ENCODE results near the gene KXD1.

KXD1 gene

GRCh38 chr19:18607226-18608101, 49.8 kb downstream of the KXD1 start:
- no peak for DNase-seq (ENCODE audit: low read depth)
- TF ChIP-seq CTCF (IDR thresholded peaks at IDR 0.05; ENCODE audit: low read length, missing control alignments) = no peak
- no peak overlapping the region for H3K4me3 ChIP-seq (replicated peaks; ENCODE audit: low read depth, low read length)

- DNase-seq (ENCODE audit: low read depth) = no peak
- H3K4me3 ChIP-seq (replicated peaks; ENCODE audit: low read depth, low read length) = no peak overlapping the region
- no peak for TF ChIP-seq CTCF (IDR thresholded peaks at IDR 0.05; ENCODE audit: low read length, missing control alignments)
These were observed 50.6 kb downstream of the KXD1 start for GRCh38 chr19:18608102-18608804.

GRCh38 chr19:18608805-18609716, 51.4 kb downstream of the KXD1 start:
- no peak for TF ChIP-seq CTCF (IDR thresholded peaks at IDR 0.05; ENCODE audit: low read length, missing control alignments)
- no peak overlapping the region for H3K4me3 ChIP-seq (replicated peaks; ENCODE audit: low read depth, low read length)
- DNase-seq (ENCODE audit: low read depth) = no peak

- no peak for TF ChIP-seq CTCF (IDR thresholded peaks at IDR 0.05; ENCODE audit: low read length, missing control alignments)
- no peak overlapping the region for H3K4me3 ChIP-seq (replicated peaks; ENCODE audit: low read depth, low read length)
- no peak for DNase-seq (ENCODE audit: low read depth)
These were observed 52.0 kb downstream of the KXD1 start for GRCh38 chr19:18609717-18610051.

- H3K4me3 ChIP-seq (replicated peaks; ENCODE audit: low read depth, low read length) = no peak overlapping the region
- no peak for DNase-seq (ENCODE audit: low read depth)
- no peak for TF ChIP-seq CTCF (IDR thresholded peaks at IDR 0.05; ENCODE audit: low read length, missing control alignments)
These were observed 52.5 kb downstream of the KXD1 start for GRCh38 chr19:18610245-18610555.

GRCh38 chr19:18610556-18611326, 53.1 kb downstream of the KXD1 start:
- DNase-seq (ENCODE audit: low read depth) = no peak
- TF ChIP-seq CTCF (IDR thresholded peaks at IDR 0.05; ENCODE audit: low read length, missing control alignments) = no peak
- no peak overlapping the region for H3K4me3 ChIP-seq (replicated peaks; ENCODE audit: low read depth, low read length)
